ENCODE results near the gene PIGX.

PIGX gene

GRCh38 chr3:196691386-196691785 is 20.8 kb upstream of the PIGX start:
- no peak overlapping the region for H3K4me3 ChIP-seq (ENCODE audit: low read depth, low read length)
- no peak for DNase-seq (ENCODE audit: low read depth)
- TF ChIP-seq, protein P1, sequence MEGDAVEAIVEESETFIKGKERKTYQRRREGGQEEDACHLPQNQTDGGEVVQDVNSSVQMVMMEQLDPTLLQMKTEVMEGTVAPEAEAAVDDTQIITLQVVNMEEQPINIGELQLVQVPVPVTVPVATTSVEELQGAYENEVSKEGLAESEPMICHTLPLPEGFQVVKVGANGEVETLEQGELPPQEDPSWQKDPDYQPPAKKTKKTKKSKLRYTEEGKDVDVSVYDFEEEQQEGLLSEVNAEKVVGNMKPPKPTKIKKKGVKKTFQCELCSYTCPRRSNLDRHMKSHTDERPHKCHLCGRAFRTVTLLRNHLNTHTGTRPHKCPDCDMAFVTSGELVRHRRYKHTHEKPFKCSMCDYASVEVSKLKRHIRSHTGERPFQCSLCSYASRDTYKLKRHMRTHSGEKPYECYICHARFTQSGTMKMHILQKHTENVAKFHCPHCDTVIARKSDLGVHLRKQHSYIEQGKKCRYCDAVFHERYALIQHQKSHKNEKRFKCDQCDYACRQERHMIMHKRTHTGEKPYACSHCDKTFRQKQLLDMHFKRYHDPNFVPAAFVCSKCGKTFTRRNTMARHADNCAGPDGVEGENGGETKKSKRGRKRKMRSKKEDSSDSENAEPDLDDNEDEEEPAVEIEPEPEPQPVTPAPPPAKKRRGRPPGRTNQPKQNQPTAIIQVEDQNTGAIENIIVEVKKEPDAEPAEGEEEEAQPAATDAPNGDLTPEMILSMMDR (IDR thresholded peaks at IDR 0.05; ENCODE audit: insufficient read depth, low read depth, low read length, missing control alignments), result no peak

DNA sequence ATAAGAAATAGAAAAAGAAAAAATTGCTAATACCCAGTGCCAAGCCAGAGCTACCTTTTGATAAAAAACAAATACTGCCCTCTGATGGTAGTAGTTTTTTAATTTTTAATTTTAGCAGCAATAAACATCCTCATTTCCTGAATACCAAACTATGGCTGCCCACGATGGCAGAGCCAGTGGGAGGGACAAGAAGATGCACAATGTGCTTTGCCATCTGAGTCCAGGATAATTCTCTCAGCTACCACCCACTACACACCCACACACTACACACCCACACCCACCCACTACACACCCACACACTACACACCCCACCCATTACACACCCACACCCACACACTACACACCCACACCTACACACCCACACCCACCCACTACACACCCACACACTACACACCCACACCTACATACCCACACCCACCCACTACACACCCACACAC is 18.0 kb upstream of the PIGX start:
- TF ChIP-seq, protein P1 (IDR thresholded peaks at IDR 0.05; ENCODE audit: insufficient read depth, low read depth, low read length, missing control alignments), result no peak
- H3K4me3 ChIP-seq (ENCODE audit: low read depth, low read length), result no peak overlapping the region
- no peak for DNase-seq (ENCODE audit: low read depth)

GRCh38 chr3:196694941-196695848 is 17.0 kb upstream of the PIGX start:
- H3K4me3 ChIP-seq (ENCODE audit: low read depth, low read length), result no peak overlapping the region
- DNase-seq (ENCODE audit: low read depth), result no peak
- TF ChIP-seq, protein P1 (IDR thresholded peaks at IDR 0.05; ENCODE audit: insufficient read depth, low read depth, low read length, missing control alignments), result no peak

- DNase-seq (ENCODE audit: low read depth), result no peak
- TF ChIP-seq, protein P1 (IDR thresholded peaks at IDR 0.05; ENCODE audit: insufficient read depth, low read depth, low read length, missing control alignments), result no peak
- H3K4me3 ChIP-seq (ENCODE audit: low read depth, low read length), result no peak overlapping the region
These were observed 16.3 kb upstream of the PIGX start for GRCh38 chr3:196695849-196696226.

GRCh38 chr3:196697270-196697669 is 14.9 kb upstream of the PIGX start:
- no peak overlapping the region for H3K4me3 ChIP-seq (ENCODE audit: low read depth, low read length)
- DNase-seq (ENCODE audit: low read depth), result no peak
- TF ChIP-seq, protein P1 (IDR thresholded peaks at IDR 0.05; ENCODE audit: insufficient read depth, low read depth, low read length, missing control alignments), result no peak

DNA sequence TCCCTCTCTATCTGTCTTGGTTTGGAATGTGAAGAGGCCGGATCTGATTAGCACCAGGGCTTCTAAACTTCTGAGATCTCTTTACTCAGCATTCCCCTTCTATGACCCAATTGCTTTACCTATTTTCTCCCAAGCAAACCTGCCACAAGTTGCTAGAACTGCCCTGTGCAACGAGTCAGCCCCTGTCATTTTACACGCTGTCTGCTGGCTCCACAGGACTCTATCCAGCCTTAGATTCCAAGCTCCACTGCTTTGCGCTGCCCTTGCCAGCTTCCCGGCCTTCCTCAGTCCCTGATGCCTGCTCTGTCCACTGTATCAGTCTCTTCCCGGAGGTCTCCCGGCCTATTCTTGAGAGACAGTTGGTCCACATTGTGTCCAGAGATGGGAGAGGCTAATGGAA is 12.4 kb upstream of the PIGX start:
- no peak overlapping the region for H3K4me3 ChIP-seq (ENCODE audit: low read depth, low read length)
- DNase-seq (ENCODE audit: low read depth), result no peak
- TF ChIP-seq, protein P1 (IDR thresholded peaks at IDR 0.05; ENCODE audit: insufficient read depth, low read depth, low read length, missing control alignments), result no peak

Measured in GM12865 (cell line).